ENCODE measurements around the gene DOK5. TPM values are rescaled to one million over a fixed set of nuclear protein-coding genes. Genes with fewer than 3 reads are reported as not detected.

Gene DOK5
- total and polyA plus RNA-seq, 2 experiments from 2014 or later: 5.0 to 6.9 TPM

DNA sequence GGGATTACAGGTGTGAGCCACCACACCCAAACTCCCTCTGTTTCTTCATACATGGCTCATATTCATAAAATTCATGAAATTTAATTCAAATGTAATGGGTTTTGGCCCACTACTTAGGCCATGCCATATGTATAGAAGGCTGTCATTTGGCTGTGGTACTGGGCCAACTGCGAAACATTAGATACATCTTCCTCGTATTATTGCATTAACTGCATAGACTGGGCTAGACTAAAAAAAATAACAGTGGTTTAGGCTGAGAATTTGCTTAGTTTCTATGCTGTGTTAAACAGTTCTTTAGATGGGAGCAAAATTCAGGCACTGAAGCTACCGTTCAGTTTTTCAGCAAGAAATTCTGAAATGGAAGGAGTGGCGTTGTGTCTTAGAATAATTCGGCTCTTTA lies 133.6 kb downstream of the DOK5 start:
- H3K27ac Mint-ChIP-seq: no peak overlapping the region
- Histone ChIP-seq H3K36me3 (ENCODE audit: insufficient read depth) (no peaks in the 10 kb centered on the region), H3K4me3 (no peak overlapping the region), H2AFZ (no peak overlapping the region), H3F3A (replicated peaks; ENCODE audit: low read depth) (no peaks in the 10 kb centered on the region), H3K27me3 (ENCODE audit: insufficient read depth) (no peaks in the 10 kb centered on the region), H4K20me1 (replicated peaks; ENCODE audit: insufficient read depth) (no peaks in the 10 kb centered on the region), H3K4me2 (no peak overlapping the region), H3K27ac (ENCODE audit: low read depth) (no peak overlapping the region), H3K9me2 (ENCODE audit: insufficient read depth) (no peaks in the 10 kb centered on the region), H3K79me2 (replicated peaks; ENCODE audit: insufficient read depth) (no peaks in the 10 kb centered on the region), H3K4me1 (ENCODE audit: insufficient read depth) (no peaks in the 10 kb centered on the region)
- TF ChIP-seq, protein P1, sequence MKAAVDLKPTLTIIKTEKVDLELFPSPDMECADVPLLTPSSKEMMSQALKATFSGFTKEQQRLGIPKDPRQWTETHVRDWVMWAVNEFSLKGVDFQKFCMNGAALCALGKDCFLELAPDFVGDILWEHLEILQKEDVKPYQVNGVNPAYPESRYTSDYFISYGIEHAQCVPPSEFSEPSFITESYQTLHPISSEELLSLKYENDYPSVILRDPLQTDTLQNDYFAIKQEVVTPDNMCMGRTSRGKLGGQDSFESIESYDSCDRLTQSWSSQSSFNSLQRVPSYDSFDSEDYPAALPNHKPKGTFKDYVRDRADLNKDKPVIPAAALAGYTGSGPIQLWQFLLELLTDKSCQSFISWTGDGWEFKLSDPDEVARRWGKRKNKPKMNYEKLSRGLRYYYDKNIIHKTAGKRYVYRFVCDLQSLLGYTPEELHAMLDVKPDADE (IDR thresholded peaks at IDR 0.05): no peak
- TF ChIP-seq JUNB (IDR thresholded peaks at IDR 0.05; ENCODE audit: unreplicated experiment): no peak
- TF ChIP-seq, protein P2, sequence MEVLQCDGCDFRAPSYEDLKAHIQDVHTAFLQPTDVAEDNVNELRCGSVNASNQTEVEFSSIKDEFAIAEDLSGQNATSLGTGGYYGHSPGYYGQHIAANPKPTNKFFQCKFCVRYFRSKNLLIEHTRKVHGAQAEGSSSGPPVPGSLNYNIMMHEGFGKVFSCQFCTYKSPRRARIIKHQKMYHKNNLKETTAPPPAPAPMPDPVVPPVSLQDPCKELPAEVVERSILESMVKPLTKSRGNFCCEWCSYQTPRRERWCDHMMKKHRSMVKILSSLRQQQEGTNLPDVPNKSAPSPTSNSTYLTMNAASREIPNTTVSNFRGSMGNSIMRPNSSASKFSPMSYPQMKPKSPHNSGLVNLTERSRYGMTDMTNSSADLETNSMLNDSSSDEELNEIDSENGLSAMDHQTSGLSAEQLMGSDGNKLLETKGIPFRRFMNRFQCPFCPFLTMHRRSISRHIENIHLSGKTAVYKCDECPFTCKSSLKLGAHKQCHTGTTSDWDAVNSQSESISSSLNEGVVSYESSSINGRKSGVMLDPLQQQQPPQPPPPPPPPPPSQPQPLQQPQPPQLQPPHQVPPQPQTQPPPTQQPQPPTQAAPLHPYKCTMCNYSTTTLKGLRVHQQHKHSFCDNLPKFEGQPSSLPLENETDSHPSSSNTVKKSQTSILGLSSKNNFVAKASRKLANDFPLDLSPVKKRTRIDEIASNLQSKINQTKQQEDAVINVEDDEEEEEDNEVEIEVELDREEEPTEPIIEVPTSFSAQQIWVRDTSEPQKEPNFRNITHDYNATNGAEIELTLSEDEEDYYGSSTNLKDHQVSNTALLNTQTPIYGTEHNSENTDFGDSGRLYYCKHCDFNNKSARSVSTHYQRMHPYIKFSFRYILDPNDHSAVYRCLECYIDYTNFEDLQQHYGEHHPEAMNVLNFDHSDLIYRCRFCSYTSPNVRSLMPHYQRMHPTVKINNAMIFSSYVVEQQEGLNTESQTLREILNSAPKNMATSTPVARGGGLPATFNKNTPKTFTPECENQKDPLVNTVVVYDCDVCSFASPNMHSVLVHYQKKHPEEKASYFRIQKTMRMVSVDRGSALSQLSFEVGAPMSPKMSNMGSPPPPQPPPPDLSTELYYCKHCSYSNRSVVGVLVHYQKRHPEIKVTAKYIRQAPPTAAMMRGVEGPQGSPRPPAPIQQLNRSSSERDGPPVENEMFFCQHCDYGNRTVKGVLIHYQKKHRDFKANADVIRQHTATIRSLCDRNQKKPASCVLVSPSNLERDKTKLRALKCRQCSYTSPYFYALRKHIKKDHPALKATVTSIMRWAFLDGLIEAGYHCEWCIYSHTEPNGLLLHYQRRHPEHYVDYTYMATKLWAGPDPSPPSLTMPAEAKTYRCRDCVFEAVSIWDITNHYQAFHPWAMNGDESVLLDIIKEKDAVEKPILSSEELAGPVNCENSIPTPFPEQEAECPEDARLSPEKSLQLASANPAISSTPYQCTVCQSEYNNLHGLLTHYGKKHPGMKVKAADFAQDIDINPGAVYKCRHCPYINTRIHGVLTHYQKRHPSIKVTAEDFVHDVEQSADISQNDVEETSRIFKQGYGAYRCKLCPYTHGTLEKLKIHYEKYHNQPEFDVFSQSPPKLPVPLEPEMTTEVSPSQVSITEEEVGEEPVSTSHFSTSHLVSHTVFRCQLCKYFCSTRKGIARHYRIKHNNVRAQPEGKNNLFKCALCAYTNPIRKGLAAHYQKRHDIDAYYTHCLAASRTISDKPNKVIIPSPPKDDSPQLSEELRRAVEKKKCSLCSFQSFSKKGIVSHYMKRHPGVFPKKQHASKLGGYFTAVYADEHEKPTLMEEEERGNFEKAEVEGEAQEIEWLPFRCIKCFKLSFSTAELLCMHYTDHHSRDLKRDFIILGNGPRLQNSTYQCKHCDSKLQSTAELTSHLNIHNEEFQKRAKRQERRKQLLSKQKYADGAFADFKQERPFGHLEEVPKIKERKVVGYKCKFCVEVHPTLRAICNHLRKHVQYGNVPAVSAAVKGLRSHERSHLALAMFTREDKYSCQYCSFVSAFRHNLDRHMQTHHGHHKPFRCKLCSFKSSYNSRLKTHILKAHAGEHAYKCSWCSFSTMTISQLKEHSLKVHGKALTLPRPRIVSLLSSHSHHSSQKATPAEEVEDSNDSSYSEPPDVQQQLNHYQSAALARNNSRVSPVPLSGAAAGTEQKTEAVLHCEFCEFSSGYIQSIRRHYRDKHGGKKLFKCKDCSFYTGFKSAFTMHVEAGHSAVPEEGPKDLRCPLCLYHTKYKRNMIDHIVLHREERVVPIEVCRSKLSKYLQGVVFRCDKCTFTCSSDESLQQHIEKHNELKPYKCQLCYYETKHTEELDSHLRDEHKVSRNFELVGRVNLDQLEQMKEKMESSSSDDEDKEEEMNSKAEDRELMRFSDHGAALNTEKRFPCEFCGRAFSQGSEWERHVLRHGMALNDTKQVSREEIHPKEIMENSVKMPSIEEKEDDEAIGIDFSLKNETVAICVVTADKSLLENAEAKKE (CRISPR knock-in tag; IDR thresholded peaks at IDR 0.05): no peak
- no peak for TF ChIP-seq NANOG (IDR thresholded peaks at IDR 0.05; ENCODE audit: borderline replicate concordance)
- no peak for TF ChIP-seq EZH2phosphoT487 (IDR thresholded peaks at IDR 0.05; ENCODE audit: unreplicated experiment)
- no peak for TF ChIP-seq STAT1 (IDR thresholded peaks at IDR 0.05; ENCODE audit: unreplicated experiment)
- TF ChIP-seq CREB1 (CRISPR knock-in tag; IDR thresholded peaks at IDR 0.05; ENCODE audit: low read depth): no peak
- no peak for TF ChIP-seq POLR2AphosphoS5 (IDR thresholded peaks at IDR 0.05; ENCODE audit: low read depth)
- TF ChIP-seq EZH2 (IDR thresholded peaks at IDR 0.05; ENCODE audit: low read depth, unreplicated experiment): no peak
- TF ChIP-seq, protein P3, sequence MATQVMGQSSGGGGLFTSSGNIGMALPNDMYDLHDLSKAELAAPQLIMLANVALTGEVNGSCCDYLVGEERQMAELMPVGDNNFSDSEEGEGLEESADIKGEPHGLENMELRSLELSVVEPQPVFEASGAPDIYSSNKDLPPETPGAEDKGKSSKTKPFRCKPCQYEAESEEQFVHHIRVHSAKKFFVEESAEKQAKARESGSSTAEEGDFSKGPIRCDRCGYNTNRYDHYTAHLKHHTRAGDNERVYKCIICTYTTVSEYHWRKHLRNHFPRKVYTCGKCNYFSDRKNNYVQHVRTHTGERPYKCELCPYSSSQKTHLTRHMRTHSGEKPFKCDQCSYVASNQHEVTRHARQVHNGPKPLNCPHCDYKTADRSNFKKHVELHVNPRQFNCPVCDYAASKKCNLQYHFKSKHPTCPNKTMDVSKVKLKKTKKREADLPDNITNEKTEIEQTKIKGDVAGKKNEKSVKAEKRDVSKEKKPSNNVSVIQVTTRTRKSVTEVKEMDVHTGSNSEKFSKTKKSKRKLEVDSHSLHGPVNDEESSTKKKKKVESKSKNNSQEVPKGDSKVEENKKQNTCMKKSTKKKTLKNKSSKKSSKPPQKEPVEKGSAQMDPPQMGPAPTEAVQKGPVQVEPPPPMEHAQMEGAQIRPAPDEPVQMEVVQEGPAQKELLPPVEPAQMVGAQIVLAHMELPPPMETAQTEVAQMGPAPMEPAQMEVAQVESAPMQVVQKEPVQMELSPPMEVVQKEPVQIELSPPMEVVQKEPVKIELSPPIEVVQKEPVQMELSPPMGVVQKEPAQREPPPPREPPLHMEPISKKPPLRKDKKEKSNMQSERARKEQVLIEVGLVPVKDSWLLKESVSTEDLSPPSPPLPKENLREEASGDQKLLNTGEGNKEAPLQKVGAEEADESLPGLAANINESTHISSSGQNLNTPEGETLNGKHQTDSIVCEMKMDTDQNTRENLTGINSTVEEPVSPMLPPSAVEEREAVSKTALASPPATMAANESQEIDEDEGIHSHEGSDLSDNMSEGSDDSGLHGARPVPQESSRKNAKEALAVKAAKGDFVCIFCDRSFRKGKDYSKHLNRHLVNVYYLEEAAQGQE (IDR thresholded peaks at IDR 0.05; ENCODE audit: unreplicated experiment): no peak
- no peak for TF ChIP-seq ZNF114 (CRISPR knock-in tag; IDR thresholded peaks at IDR 0.05)
- no peak for TF ChIP-seq CTCF (conservative IDR thresholded peaks at IDR 0.05; ENCODE audit: low read depth in 2 of 2)
- H3K36me3 Mint-ChIP-seq (ENCODE audit: low read depth): no peaks in the 10 kb centered on the region
- H3K9me3 Mint-ChIP-seq: no peaks in the 10 kb centered on the region
- DNase-seq (ENCODE audit: low spot score) (no peak), ATAC-seq (no peak)
- H3K4me1 Mint-ChIP-seq: no peaks in the 10 kb centered on the region
- peaks cover 5% of the 10 kb centered on the region for H3K27me3 Mint-ChIP-seq (ENCODE audit: insufficient read depth, low read depth, poor library complexity)
- H3K4me3 Mint-ChIP-seq: no peak overlapping the region

Measured in GM23338 (cell line).